ENCODE data around the gene COL4A1. TPM values are rescaled to one million over a fixed set of nuclear protein-coding genes. Genes with fewer than 3 reads are reported as not detected.

The COL4A1 gene
- total RNA-seq, 4 donors from 2014 or later = 278 to 618 (median 440) TPM

DNA sequence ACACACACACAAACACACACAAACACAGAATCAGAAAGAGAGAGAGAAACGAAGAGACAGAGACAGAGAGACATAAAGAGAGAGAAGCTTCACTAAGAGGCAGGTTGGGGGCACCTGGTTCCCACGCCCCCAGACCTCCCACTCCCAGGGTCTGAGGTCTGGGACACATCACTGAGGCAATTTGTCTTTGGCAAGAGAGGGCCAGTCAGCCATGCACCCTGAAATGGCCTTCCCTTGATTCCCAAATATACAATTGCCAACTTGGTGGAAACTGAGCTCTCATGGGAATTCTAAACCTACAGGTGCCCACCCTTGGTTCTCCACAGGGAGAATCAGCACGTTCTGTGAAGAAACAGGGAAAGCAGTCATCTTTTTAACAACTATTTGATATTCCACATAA is 79.5 kb downstream of the COL4A1 start:
- H3K36me3 ChIP-seq = peaks cover 0 to 7% of the 10 kb centered on the region in 2 donors
- no peaks in the 10 kb centered on the region for H3K27me3 ChIP-seq
- peaks cover under 1 to 81% (median 10%) of the 10 kb centered on the region in 3 donors for H3K4me1 ChIP-seq
- H3K4me3 ChIP-seq = no peak overlapping the region
- TF ChIP-seq POLR2A (IDR thresholded peaks at IDR 0.05) (no peak), POLR2AphosphoS5 (IDR thresholded peaks at IDR 0.05) (no peak), EP300 (IDR thresholded peaks at IDR 0.05) (no peak)
- TF ChIP-seq, protein P1, sequence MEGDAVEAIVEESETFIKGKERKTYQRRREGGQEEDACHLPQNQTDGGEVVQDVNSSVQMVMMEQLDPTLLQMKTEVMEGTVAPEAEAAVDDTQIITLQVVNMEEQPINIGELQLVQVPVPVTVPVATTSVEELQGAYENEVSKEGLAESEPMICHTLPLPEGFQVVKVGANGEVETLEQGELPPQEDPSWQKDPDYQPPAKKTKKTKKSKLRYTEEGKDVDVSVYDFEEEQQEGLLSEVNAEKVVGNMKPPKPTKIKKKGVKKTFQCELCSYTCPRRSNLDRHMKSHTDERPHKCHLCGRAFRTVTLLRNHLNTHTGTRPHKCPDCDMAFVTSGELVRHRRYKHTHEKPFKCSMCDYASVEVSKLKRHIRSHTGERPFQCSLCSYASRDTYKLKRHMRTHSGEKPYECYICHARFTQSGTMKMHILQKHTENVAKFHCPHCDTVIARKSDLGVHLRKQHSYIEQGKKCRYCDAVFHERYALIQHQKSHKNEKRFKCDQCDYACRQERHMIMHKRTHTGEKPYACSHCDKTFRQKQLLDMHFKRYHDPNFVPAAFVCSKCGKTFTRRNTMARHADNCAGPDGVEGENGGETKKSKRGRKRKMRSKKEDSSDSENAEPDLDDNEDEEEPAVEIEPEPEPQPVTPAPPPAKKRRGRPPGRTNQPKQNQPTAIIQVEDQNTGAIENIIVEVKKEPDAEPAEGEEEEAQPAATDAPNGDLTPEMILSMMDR (IDR thresholded peaks at IDR 0.05) = no peak
- no peaks in the 10 kb centered on the region for H3K9me3 ChIP-seq
- H3K27ac ChIP-seq = peak overlapping the region in 3 of 4 donors; percentile 68 to 99 (median 90)
- ATAC-seq = no peak
- no CpG with 5 or more reads among the region's 3 CpGs for WGBS, 2 donors (ENCODE audit: low coverage in 1 of 2)

DNA sequence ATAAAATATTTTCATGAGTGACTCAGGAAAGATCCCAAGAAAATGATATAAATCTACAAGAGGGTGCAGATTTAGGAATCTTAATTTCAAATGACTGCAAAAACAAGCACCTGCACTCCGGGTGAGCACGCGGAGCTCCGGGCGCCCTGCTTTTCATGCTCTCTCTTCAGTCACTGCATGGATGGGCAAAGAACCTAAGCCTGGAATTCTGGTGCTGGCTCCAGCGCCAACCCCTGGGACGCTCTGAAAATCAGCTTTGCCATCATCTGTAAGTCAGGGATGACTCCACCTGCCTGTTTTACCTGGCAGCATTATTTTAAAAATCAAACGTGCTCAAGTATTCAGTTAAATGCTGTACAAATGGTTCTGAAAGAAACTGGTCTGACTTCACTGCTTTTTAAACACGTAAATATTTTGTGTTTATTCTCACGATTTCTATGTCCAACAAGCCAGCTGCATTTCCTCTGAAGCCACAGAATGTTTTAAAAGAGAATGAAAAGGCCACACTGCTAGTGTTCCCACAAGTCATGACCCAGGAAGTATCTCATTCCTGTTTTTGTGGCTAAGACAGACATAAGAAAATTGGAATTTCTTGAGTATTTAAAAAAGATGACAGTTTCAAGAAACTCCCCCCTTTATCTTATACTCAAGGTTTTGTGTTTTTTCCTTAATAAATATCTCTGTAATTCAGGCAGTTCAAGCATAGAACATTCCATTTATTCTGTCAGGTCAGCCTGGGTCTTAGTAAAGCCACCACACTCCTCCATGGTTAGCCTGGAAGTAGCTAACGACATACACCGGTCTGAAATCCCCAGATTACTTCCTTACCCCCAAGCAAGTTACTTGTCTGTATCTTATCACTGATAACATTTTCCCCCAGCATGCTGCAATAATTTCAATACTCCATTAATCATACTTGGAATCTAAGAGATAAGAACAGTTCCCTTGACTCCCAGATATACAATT is 81.1 kb downstream of the COL4A1 start:
- no peaks in the 10 kb centered on the region for H3K27me3 ChIP-seq
- peak overlapping the region in 3 of 4 donors; percentile 47 to 99 (median 90) for H3K27ac ChIP-seq
- peaks cover 0 to 7% of the 10 kb centered on the region in 2 donors for H3K36me3 ChIP-seq
- no peak for ATAC-seq
- H3K9me3 ChIP-seq = no peaks in the 10 kb centered on the region
- 62 to 67% methylated on average over 11 to 12 of the region's 12 CpGs for WGBS, 2 donors (ENCODE audit: low coverage in 1 of 2)
- no peak overlapping the region for H3K4me3 ChIP-seq
- peaks cover 0 to 81% (median 10%) of the 10 kb centered on the region in 3 donors for H3K4me1 ChIP-seq
- no peak for TF ChIP-seq POLR2A (IDR thresholded peaks at IDR 0.05)
- TF ChIP-seq POLR2AphosphoS5 (IDR thresholded peaks at IDR 0.05) = no peak
- TF ChIP-seq, protein P1 (IDR thresholded peaks at IDR 0.05) = no peak
- no peak for TF ChIP-seq EP300 (IDR thresholded peaks at IDR 0.05)

DNA sequence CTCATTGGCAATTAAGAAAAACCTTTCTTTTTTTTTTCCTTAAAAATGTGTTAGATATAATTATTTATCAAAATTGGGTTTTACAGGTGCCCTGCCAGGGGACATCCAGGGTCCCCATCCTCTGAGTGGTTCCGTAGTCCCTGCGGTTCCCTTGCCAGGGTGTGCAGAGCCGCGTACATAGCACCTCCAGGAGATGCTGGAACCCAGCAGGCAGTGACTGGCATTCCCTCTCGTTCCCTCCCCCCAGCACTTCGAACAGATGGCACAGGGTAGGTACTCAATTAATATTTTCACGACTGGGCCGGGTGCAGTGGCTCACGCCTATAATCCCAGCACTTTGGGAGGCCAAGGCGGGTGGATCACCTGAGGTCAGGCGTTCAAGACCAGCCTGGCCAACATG is 82.0 kb downstream of the COL4A1 start:
- H3K4me1 ChIP-seq = peaks cover 0 to 85% (median 10%) of the 10 kb centered on the region in 3 donors
- WGBS, 2 donors (ENCODE audit: low coverage in 1 of 2) = 80 to 100% methylated on average over 4 to 10 of the region's 11 CpGs
- no peaks in the 10 kb centered on the region for H3K36me3 ChIP-seq
- H3K9me3 ChIP-seq = no peaks in the 10 kb centered on the region
- TF ChIP-seq, protein P1 (IDR thresholded peaks at IDR 0.05) = no peak
- TF ChIP-seq POLR2AphosphoS5 (IDR thresholded peaks at IDR 0.05) (no peak), POLR2A (IDR thresholded peaks at IDR 0.05) (no peak), EP300 (IDR thresholded peaks at IDR 0.05) (no peak)
- no peaks in the 10 kb centered on the region for H3K27me3 ChIP-seq
- peak overlapping the region in 3 of 4 donors; percentile 49 to 99 (median 90) for H3K27ac ChIP-seq
- ATAC-seq = no peak
- no peak overlapping the region for H3K4me3 ChIP-seq

DNA sequence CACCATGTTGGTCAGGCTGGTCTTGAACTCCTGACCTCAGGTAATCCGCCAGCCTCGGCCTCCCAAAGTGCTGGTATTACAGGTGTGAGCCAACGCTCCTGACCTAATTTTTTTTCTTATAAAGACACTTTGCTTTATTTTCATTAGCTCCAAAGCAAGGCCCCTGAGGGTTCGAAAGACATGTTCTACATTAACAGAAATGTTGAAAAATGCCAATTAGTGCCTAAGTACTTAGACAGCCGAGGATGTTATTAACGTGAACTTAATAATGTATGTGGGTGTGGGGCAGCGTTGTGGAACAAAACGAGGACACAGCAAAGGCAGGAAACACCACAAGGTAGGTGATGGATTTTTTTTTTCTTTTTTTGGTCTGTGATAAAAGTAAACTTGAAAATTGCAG is 82.4 kb downstream of the COL4A1 start:
- WGBS, 2 donors (ENCODE audit: low coverage in 1 of 2) = 52 to 63% methylated on average over 7 to 8 of the region's 8 CpGs
- peak overlapping the region in 3 of 4 donors; percentile 23 to 99 (median 90) for H3K27ac ChIP-seq
- no peak for ATAC-seq

More for the DNA sequence above, 82.4 kb downstream of the COL4A1 start:
- H3K4me3 ChIP-seq = no peak overlapping the region
- TF ChIP-seq POLR2AphosphoS5 (IDR thresholded peaks at IDR 0.05) = no peak
- TF ChIP-seq, protein P1 (IDR thresholded peaks at IDR 0.05) = no peak
- H3K9me3 ChIP-seq = no peaks in the 10 kb centered on the region
- no peaks in the 10 kb centered on the region for H3K27me3 ChIP-seq
- H3K36me3 ChIP-seq = no peaks in the 10 kb centered on the region
- H3K4me1 ChIP-seq = peaks cover 0 to 84% (median 10%) of the 10 kb centered on the region in 3 donors

Data from gastroesophageal sphincter (tissue), 4 donors.